GM10248 (cell line): ENCODE data around the gene OVAAL.

Experiments
- CTCF ChIA-PET: fragments of 300-600 bp; sonication (Branson Sonifier 250); formaldehyde crosslinking; extraction: SDS; loops from one replicate; lab custom pipeline; 2021; ENCODE audit warnings: antibody characterized with exemption; lab: Yijun Ruan, JAX
- POLR2A ChIA-PET: fragments of 350-650 bp; sonication (Branson Sonifier 250); formaldehyde crosslinking; extraction: SDS; loops from one replicate; lab custom pipeline; 2020; ENCODE audit warnings: antibody characterized with exemption; lab: Yijun Ruan, JAX
- DNase-seq: peaks from one replicate; pipeline ENCODE4 v3.0.0; 2012; ENCODE audit errors: extremely low spot score
- TF ChIP-seq, protein P1 (sequence below): IDR thresholded peaks from 2 replicates; pipeline ENCODE4 v1.5.1; 2012; ENCODE audit warnings: mild to moderate bottlenecking, low read depth; ENCODE audit errors: extremely low read depth, missing control alignments, control extremely low read depth

The OVAAL gene

DNA sequence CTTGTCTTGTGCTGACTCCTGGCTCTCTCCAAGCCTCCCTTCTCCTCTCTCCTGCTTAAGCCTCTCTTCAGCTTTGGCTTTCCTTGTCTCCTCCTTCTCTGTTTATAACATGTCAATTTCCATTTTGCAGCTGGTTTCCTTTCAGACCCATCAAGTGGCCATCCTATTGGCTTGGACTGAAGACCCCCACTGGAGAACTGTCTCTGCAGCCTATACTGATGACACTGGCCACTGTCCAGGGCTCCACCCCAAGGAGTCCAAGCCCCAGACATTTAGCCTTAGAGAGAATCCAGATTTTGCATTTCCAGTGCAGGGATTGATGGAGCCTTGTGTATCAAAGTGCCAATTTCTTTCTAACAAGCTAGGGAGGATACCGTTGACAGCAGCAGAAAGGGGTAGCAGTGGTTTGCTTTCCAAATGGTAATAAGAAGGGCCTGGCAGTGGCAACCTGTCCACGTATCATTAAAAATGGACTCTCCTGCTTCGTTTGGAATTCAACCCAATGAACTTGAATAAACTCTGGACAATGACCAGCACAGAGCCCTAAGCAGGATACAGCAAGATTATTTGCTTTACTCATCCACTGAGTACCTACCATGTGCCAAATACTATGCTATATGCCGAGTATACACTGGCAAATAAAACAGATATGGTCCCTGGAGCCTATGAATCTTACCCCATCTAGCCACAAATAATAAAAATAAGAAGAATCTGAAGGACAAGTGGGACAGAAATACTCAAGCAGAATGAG lies 6.5 kb downstream of the OVAAL start:
- TF ChIP-seq, protein P1, sequence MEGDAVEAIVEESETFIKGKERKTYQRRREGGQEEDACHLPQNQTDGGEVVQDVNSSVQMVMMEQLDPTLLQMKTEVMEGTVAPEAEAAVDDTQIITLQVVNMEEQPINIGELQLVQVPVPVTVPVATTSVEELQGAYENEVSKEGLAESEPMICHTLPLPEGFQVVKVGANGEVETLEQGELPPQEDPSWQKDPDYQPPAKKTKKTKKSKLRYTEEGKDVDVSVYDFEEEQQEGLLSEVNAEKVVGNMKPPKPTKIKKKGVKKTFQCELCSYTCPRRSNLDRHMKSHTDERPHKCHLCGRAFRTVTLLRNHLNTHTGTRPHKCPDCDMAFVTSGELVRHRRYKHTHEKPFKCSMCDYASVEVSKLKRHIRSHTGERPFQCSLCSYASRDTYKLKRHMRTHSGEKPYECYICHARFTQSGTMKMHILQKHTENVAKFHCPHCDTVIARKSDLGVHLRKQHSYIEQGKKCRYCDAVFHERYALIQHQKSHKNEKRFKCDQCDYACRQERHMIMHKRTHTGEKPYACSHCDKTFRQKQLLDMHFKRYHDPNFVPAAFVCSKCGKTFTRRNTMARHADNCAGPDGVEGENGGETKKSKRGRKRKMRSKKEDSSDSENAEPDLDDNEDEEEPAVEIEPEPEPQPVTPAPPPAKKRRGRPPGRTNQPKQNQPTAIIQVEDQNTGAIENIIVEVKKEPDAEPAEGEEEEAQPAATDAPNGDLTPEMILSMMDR: no peak
- DNase-seq: no peak
- ChIA-PET POLR2A (no interaction called here), CTCF (interaction anchor here (1.1 kb wide), 1 partner anchor 291 kb away, joined by 3 read pairs; no protein-coding TSS in a partner anchor)

DNA sequence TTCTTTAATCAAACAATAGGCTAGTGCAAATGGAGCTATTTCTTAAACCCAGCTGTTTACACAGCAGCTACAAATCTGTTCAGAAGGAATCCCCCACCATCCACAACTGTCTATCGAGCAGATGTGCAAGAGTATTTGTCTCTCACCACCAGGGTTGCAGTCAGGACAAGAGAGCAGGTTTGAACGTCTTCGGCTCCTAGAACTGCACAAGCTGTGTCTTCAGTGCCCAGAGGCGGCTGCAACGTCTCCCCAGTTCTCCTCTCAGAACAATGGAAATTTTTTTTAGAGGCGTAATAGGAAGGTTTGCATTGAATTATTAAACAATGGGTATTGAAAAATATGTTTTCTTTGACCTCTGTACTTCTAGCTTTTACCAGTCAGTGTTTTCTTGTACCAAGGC lies 7.3 kb downstream of the OVAAL start:
- POLR2A ChIA-PET: no interaction called here
- DNase-seq: no peak
- CTCF ChIA-PET: interaction anchor here (1.1 kb wide), 1 partner anchor 290 kb away, joined by 3 read pairs; no protein-coding TSS in a partner anchor

DNA sequence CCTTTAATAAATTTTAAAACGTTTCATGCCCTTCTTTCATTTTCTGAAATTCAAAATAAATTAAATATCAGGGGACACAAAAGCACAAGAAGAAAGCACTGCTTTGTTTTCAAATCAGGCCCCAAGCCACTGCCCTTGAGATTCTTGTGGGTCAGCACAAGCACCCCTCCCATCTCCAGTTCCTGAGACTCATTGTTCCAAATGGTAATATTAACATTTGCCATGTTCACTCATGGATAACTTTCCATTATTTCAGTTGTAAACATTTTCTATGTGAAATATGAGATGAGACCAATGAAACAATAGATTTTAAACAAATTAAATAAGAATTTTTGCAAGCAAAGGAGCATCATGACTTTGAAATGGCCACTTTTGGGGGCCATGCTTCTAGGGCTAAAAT lies 7.7 kb downstream of the OVAAL start:
- POLR2A ChIA-PET: no interaction called here
- TF ChIP-seq, protein P1: no peak
- DNase-seq: no peak
- CTCF ChIA-PET: interaction anchor here (1.1 kb wide), 1 partner anchor 290 kb away, joined by 3 read pairs; no protein-coding TSS in a partner anchor

More for the DNA sequence above, 7.3 kb downstream of the OVAAL start:
- TF ChIP-seq, protein P1: no peak

DNA sequence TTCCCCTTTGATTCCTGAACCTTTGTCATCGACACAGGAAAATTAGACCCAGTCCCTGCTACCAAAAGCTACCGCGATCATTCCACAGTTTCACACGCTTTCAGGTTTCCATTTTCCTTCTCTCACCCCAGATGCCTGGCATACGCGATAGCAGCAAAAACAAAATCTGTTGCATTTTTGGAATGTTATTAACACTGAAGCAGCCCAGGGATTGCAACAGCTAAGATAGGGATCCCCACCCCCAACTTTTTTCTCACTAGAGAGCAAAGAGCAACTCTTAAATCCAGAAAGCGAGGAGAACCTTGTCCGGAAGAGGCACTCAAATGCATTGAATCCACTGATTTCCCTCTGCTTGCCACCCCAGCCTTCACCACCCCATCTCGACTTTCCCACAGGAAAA lies 8.9 kb downstream of the OVAAL start:
- POLR2A ChIA-PET: no interaction called here
- DNase-seq: no peak
- TF ChIP-seq, protein P1: no peak
- CTCF ChIA-PET: no interaction called here

DNA sequence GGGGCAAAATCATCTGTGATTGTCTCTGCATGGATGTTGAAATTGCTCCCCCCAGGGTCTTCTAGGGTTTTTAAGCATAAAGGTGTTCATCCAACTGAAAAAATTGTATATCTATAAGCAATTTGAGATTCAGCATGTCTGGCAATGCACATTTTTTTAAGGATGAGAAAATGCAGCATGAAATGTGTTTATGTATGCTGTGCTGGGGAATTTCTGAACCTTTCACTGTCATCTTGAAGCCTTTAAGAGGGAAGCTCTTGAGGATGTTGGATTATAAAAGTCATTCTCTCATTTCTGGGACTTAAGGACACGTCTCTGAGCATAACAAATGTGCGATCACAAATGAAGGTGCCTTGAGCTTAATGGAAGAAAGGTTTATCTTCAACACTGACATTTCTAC lies 9.4 kb downstream of the OVAAL start:
- CTCF ChIA-PET: no interaction called here
- TF ChIP-seq, protein P1: no peak
- DNase-seq: no peak
- POLR2A ChIA-PET: no interaction called here

DNA sequence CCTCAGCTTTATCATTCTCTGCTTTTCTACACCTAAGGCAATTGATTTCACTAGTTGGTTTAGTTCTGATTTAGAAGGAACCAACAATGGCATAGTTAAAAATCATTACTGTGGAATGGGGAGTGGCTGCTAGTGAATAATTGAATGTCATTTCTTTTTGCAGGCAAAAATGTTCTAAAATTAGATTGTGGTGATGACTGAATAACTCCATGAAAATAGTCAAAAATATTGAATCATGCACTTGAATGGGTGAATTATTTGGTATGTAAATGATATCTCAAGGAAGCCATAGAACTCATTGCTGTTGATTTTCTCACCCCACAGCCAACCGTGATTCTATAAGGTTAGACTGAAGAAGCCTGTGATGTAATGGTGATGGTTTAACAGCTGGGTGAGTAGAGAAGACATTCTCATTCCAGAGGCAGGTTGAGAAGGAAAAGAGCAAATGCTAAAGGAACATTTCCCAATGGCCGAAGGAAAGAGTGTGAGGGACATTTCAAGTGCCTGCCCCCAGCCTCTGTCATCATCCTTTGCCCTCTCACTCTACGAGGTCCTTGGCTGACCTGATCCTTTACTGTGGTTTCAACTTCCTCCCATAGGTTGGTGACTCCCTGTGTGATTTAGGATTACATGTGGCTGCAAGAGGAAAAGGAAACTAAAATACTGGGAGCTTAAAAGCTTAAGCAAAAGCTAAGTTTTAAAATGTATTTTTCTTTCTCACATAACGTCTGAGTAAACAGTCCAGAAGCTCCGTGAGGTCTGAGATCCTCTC lies 12.5 kb downstream of the OVAAL start:
- POLR2A ChIA-PET: no interaction called here
- no peak for DNase-seq
- CTCF ChIA-PET: interaction anchor here (1.5 kb wide), 1 partner anchor 9 kb away, joined by 3 read pairs; no protein-coding TSS in a partner anchor

More for the DNA sequence above, 12.5 kb downstream of the OVAAL start:
- TF ChIP-seq, protein P1: no peak
